AG08395 (cell line): ENCODE results near the gene SLC16A8.

Source experiments
- DNase-seq: peaks from one replicate; pipeline ENCODE4 v3.0.0; 2012; ENCODE audit warnings: mixed read lengths, low spot score

The SLC16A8 gene

DNA sequence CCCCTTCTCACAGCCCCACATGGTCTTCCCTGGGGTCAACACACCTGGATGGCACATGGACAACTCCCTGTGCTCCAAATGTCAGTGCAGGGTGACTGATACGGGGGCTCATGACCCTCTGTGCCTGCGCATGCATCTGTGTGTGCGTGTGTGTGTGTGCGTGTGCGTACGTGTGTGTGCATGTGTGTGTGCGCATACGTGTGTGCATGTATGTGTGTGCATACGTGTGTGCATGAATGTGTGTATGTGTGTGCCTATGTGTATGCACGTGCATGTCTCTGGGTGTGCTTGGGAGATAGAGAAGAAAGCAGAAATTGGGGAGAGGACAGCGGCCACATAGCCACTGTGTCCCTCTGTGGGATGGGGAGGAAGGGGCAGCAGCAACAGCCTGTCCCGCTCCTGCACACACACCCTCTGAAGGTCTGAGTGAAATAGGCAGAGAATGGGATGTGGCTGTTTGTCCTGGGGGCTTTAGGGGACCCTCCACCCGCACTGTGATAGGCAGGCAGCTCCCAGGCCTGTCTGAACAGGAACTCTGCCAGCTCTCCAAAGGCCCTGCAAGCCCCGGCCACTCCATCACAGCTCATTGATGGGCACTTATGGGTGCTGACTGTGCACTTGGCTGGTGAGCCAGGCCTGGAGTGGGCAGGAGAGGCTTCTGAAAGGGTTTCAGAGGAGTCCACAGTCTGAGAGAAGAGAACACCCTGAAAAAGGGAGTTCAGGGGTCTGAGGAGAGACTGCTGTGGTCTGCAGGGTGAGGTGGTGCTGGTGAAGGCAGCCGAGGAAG, 55.4 kb downstream of the SLC16A8 start:
- DNase-seq, result no peak
